AG09309 (cell line): ENCODE data around the gene DNMT3A.

Source experiments
- DNase-seq: peaks from one replicate; pipeline ENCODE4 v3.0.0-alpha.2; 2010; ENCODE audit warnings: low read depth
- H3K4me3 ChIP-seq: 2 replicates; pipeline ENCODE4 v1.5.1; 2011; ENCODE audit warnings: mild to moderate bottlenecking, low read depth, low read length, moderate library complexity; ENCODE audit not compliant: control insufficient read depth
- CTCF ChIP-seq: IDR thresholded peaks from 2 replicates; pipeline ENCODE4 v1.5.1; 2011; ENCODE audit warnings: mild to moderate bottlenecking, low read depth, low read length, inconsistent platforms; ENCODE audit not compliant: insufficient read depth, control insufficient read depth; ENCODE audit errors: missing control alignments

Gene DNMT3A

GRCh38 chr2:25340181-25340921 is 1.4 kb downstream of the DNMT3A start:
- TF ChIP-seq CTCF, result no peak
- peak overlapping the region; percentile 56 for H3K4me3 ChIP-seq
- no peak for DNase-seq

- no peak for TF ChIP-seq CTCF
- H3K4me3 ChIP-seq, result peak overlapping the region; percentile 56; the same call in 1 of the 2 replicates
- no peak for DNase-seq
Observed at GRCh38 chr2:25339791-25340180, 1.9 kb downstream of the DNMT3A start.

- H3K4me3 ChIP-seq, result no peak overlapping the region
- DNase-seq, result no peak
- TF ChIP-seq CTCF, result no peak
Observed at GRCh38 chr2:25339211-25339674, 2.5 kb downstream of the DNMT3A start.

- no peak overlapping the region for H3K4me3 ChIP-seq
- no peak for DNase-seq
- no peak for TF ChIP-seq CTCF
Observed at GRCh38 chr2:25338401-25338800, 3.3 kb downstream of the DNMT3A start.

GRCh38 chr2:25337891-25338290 is 3.8 kb downstream of the DNMT3A start:
- TF ChIP-seq CTCF, result no peak
- no peak for DNase-seq
- H3K4me3 ChIP-seq, result no peak overlapping the region

- TF ChIP-seq CTCF, result no peak
- no peak for DNase-seq
Observed at GRCh38 chr2:25337276-25337675, 4.4 kb downstream of the DNMT3A start.

More at GRCh38 chr2:25337276-25337675, 4.4 kb downstream of the DNMT3A start:
- no peak overlapping the region for H3K4me3 ChIP-seq
